ENCODE results near the gene GNA15. TPM values are rescaled to one million over a fixed set of nuclear protein-coding genes. Genes with fewer than 3 reads are reported as not detected.
"Not testable (repeated sequence)": the region's sequence is repeated elsewhere in the genome, so short reads cannot be mapped to it uniquely, and the experiment has no call there.

GNA15 gene, protein sequence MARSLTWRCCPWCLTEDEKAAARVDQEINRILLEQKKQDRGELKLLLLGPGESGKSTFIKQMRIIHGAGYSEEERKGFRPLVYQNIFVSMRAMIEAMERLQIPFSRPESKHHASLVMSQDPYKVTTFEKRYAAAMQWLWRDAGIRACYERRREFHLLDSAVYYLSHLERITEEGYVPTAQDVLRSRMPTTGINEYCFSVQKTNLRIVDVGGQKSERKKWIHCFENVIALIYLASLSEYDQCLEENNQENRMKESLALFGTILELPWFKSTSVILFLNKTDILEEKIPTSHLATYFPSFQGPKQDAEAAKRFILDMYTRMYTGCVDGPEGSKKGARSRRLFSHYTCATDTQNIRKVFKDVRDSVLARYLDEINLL
- total RNA-seq = 1 to 10 TPM; 1.2 to 7.2 (median 2.9) TPM

GRCh38 chr19:3135961-3136683 lies at the start of gene GNA15:
Gene GNA15 (plus strand): TSS chr19:3136033. CDS start chr19:3136451, 418 bp downstream.
- H3K36me3 ChIP-seq = no peaks in the 10 kb centered on the region
- peak within 1 kb of the TSS; percentile 30 to 53 for H3K27ac ChIP-seq
- TF ChIP-seq POLR2A (IDR thresholded peaks at IDR 0.05) = no peak
- TF ChIP-seq CTCF (IDR thresholded peaks at IDR 0.05) = no peak
- peaks cover 0 to 5% of the 10 kb centered on the region in 2 donors for H3K4me1 ChIP-seq
- DNase-seq = no peak
- no peaks in the 10 kb centered on the region for H3K9me3 ChIP-seq
- no peak within 1 kb of the TSS for H3K4me3 ChIP-seq
- intact Hi-C loops (cut with DNase I; ENCODE audit: low total_unique reads) = no loop called here
- no peaks in the 10 kb centered on the region for H3K27me3 ChIP-seq

GRCh38 chr19:3087769-3088168 lies 48.1 kb upstream of the GNA15 start:
- no peak for DNase-seq
- intact Hi-C loops (cut with DNase I; ENCODE audit: low total_unique reads) = no loop called here
- no peak overlapping the region for H3K4me3 ChIP-seq
- no peaks in the 10 kb centered on the region for H3K4me1 ChIP-seq
- no peaks in the 10 kb centered on the region for H3K9me3 ChIP-seq
- no peaks in the 10 kb centered on the region for H3K36me3 ChIP-seq
- TF ChIP-seq POLR2A (IDR thresholded peaks at IDR 0.05) = no peak
- TF ChIP-seq CTCF (IDR thresholded peaks at IDR 0.05) = no peak
- H3K27me3 ChIP-seq = no peaks in the 10 kb centered on the region
- no peak overlapping the region for H3K27ac ChIP-seq

- H3K9me3 ChIP-seq; DNase-seq; H3K4me1 ChIP-seq; intact Hi-C loops (cut with DNase I; ENCODE audit: low total_unique reads); H3K36me3 ChIP-seq; H3K4me3 ChIP-seq; H3K27ac ChIP-seq; H3K27me3 ChIP-seq: not testable (repeated sequence)
Observed at GRCh38 chr19:3089299-3089855, 46.5 kb upstream of the GNA15 start.

GRCh38 chr19:3094601-3095440 lies 41.0 kb upstream of the GNA15 start:
- Histone ChIP-seq H3K27me3 (no peaks in the 10 kb centered on the region), H3K4me3 (peak overlapping the region; percentile 74 to 95), H3K4me1 (peaks cover 0 to 30% of the 10 kb centered on the region in 2 donors), H3K36me3 (no peaks in the 10 kb centered on the region), H3K9me3 (no peaks in the 10 kb centered on the region), H3K27ac (peak overlapping the region; percentile 54 to 57)
- no peak for DNase-seq
- intact Hi-C loops (cut with DNase I; ENCODE audit: low total_unique reads) = no loop called here
- no peak for TF ChIP-seq CTCF (IDR thresholded peaks at IDR 0.05)

GRCh38 chr19:3095441-3096191 lies 40.2 kb upstream of the GNA15 start:
- Histone ChIP-seq H3K4me1 (peaks cover 0 to 34% of the 10 kb centered on the region in 2 donors), H3K4me3 (peak overlapping the region; percentile 74 to 95), H3K9me3 (no peaks in the 10 kb centered on the region), H3K27me3 (no peaks in the 10 kb centered on the region), H3K36me3 (no peaks in the 10 kb centered on the region), H3K27ac (peak overlapping the region in 1 of 2 donors; percentile 57)
- DNase-seq = no peak
- TF ChIP-seq POLR2A (IDR thresholded peaks at IDR 0.05) (no peak), CTCF (IDR thresholded peaks at IDR 0.05) (no peak)
- intact Hi-C loops (cut with DNase I; ENCODE audit: low total_unique reads) = no loop called here
